Mucosa of stomach (tissue), 1 donor: ENCODE results near the gene DXO.
"Not testable (repeated sequence)": the region's sequence is repeated elsewhere in the genome, so short reads cannot be mapped to it uniquely, and the experiment has no call there.

Source experiments
- H3K27me3 ChIP-seq: one replicate; pipeline ENCODE4 v1.7.0; 2013; ENCODE audit warnings: mild to moderate bottlenecking, low read length; ENCODE audit not compliant: control insufficient read depth, insufficient read depth
- H3K36me3 ChIP-seq: one replicate; pipeline ENCODE4 v1.7.0; 2013; ENCODE audit warnings: low read length; ENCODE audit not compliant: control insufficient read depth, insufficient read depth
- H3K4me1 ChIP-seq: one replicate; pipeline ENCODE4 v1.7.0; 2013; ENCODE audit warnings: mild to moderate bottlenecking, low read length; ENCODE audit not compliant: control insufficient read depth, insufficient read depth
- H3K4me3 ChIP-seq: one replicate; pipeline ENCODE4 v1.7.0; 2013; ENCODE audit warnings: low read length
- H3K9ac ChIP-seq: one replicate; pipeline ENCODE4 v1.7.0; 2013; ENCODE audit warnings: mild to moderate bottlenecking, low read length, moderate library complexity
- H3K9me3 ChIP-seq: one replicate; pipeline ENCODE4 v1.7.0; 2013; ENCODE audit warnings: mild to moderate bottlenecking, low read length, moderate library complexity; ENCODE audit not compliant: control insufficient read depth
- donor health status: Pancreatic carcinoma.

Gene DXO

DNA sequence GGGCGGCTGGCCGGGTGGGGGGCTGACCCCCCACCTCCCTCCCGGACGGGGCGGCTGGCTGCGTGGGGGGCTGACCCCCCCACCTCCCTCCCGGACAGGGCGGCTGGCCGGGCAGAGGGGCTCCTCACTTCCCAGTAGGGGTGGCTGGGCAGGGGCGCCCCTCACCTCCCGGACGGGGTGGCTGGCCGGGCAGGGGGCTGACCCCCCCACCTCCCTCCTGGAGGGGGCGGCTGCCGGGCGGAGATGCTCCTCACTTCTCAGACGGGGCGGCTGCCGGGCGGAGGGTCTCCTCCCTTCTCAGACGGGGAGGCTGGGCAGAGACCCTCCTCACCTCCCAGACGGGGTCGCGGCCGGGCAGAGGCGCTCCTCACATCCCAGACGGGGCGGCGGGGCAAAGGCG is 4.1 kb upstream of the DXO start:
- not testable (repeated sequence) for H3K27me3 ChIP-seq, H3K9ac ChIP-seq, H3K9me3 ChIP-seq, H3K36me3 ChIP-seq, H3K4me3 ChIP-seq
- H3K4me1 ChIP-seq, result peaks cover 13% of the 10 kb centered on the region

DNA sequence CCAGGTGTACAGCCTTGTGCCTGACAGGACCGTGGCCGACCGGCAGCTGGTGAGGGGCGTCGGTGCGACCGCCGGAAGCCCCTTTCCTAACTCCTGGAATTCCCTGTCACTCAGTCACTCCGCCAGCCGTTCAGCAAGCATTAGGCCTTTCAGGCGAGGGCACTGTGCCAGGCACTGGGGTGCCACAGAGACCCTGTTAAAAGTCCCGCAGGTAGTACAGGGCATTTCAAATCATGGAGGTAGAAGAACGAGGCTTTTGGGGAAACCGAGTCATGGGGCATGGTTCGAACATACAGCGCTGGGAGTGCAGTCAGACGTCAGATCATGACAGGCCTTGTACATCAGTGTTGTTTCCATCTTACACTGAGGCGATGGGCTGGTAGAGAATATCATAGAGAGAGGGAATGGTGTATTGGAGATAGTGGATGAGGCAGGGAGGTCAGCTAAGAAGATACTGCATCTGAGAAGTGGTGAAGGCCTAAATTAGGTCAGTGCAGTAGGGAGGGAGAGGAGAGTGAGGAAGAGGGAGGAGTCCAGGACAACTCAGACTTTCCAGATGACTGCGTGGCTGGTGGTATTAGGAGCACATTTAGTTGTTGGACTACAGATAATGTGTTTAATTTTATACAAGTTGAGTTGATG is 892 bp upstream of the DXO start:
- no peaks in the 10 kb centered on the region for H3K9me3 ChIP-seq
- peak overlapping the region; percentile 94 for H3K9ac ChIP-seq
- H3K4me1 ChIP-seq, result peaks cover 20% of the 10 kb centered on the region
- peaks cover 3% of the 10 kb centered on the region for H3K36me3 ChIP-seq
- H3K4me3 ChIP-seq, result peak overlapping the region; percentile 59
- H3K27me3 ChIP-seq, result no peaks in the 10 kb centered on the region

DNA sequence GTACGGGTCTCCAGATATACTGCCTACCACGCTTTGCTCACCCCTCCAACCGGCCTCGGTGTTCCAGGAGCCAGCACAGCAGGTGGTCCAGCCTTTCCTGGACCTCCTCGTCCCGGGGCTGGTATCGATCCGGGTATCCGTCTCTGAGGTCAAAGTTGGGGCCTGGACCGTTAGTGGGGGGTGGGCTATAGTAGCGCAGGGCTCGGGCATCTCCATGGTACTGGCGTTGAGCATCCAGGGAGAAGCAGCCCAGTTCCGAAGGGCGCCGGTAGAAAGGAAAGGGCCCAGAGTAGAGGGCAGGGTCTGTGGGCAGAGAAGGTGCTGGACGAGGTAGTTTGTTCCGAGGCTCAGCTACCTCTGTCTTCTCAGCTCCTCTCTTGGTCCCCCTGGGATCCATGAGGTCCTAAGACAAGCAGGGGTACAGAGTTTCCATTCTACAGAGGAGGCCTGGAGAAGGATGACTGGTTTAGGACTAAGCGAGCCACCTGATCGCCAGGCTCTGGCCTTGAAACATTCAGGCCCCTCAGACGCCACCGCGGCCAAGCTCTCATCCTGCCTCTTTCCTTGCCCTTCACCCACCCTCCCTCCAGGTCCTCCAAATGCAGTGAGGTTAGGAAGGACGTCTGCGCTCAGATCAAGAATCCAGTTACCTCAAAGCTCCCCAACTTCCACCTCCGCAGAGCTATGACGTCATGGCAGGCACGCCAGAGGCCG is 502 bp downstream of the DXO start:
- no peaks in the 10 kb centered on the region for H3K9me3 ChIP-seq
- H3K4me1 ChIP-seq, result peaks cover 20% of the 10 kb centered on the region
- no peaks in the 10 kb centered on the region for H3K27me3 ChIP-seq
- peaks cover 7% of the 10 kb centered on the region for H3K36me3 ChIP-seq
- peak overlapping the region; percentile 94 for H3K9ac ChIP-seq
- H3K4me3 ChIP-seq, result peak overlapping the region; percentile 59

DNA sequence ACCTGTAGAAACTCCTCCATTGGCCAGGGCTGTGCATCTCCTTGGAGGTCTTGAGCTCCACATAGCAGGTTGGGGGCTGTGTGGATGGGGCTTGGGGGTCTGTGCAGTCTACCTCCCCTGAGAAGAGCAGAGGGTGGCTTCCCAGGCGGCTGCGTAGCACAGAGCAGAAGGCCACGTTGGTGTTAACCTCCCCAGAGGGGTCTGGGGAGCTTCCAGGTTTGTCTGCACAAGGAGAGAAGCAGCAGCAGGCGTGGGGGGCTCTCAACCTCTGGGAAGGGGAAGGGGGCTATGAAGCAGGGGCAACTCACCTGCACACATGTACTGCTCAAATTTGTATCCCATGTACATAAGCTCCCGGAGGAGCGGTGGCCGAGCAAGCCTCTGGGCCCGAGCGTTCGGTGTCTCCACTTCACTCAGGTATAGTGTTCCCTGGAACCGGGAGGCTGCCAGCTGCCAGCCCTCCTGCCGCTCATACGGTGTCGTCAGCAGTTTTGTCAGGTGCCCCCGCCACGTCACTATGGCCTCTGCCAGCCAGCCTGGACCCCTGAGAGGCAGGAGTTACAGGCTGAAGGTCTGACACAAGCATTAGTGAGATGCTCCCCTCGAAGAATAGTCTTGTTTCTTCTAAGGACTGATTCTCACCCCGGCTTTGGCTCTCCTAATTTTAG is 1.2 kb downstream of the DXO start:
- Histone ChIP-seq H3K9ac (peak overlapping the region; percentile 94), H3K36me3 (peaks cover 7% of the 10 kb centered on the region), H3K4me3 (peak overlapping the region; percentile 59), H3K27me3 (no peaks in the 10 kb centered on the region), H3K9me3 (no peaks in the 10 kb centered on the region), H3K4me1 (peaks cover 20% of the 10 kb centered on the region)

DNA sequence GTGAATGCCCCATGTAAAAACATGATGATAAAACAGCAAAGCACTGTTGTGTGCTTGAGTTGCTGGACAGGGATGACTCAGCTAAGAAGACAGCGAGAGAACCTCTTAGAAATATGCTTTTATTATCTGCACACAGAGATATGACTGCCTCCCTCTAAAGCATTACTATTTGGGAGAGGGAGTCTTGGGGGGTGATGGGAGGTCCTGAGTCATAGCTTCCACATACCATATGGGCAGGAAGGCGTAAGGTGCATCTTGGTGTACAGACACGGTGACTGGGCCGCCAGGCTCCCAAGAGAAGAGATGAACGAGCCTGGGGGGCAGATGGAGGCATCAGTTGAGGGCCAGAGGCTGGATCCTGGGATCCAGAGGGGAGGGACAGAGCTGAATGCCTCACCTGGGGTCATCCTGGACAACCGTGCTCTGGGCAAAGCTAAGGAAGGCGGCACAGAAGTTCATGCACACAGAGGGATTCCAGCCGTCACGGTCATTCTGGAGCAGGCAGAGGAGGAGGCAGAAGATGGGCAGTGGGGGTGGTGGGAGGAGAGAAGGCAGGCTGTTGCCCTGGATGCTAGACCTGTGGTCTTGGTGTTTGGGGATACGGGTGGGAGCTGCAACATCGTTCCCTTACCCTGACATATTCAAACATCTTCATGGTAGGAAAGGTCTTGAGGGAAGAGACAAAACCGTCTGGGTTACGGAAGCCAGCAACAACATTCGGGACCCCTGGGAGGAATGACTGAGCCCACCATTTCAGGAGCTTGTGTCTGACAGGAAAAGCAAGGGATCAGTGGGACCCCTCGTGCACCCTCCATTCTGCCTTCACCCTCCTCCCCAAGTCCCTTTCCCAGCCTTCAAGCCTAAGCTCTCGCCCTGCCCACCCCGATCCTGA is 2.0 kb downstream of the DXO start:
- H3K9ac ChIP-seq, result no peak overlapping the region
- no peaks in the 10 kb centered on the region for H3K9me3 ChIP-seq
- H3K4me3 ChIP-seq, result no peak overlapping the region
- H3K27me3 ChIP-seq, result no peaks in the 10 kb centered on the region
- H3K36me3 ChIP-seq, result peaks cover 7% of the 10 kb centered on the region
- peaks cover 20% of the 10 kb centered on the region for H3K4me1 ChIP-seq

DNA sequence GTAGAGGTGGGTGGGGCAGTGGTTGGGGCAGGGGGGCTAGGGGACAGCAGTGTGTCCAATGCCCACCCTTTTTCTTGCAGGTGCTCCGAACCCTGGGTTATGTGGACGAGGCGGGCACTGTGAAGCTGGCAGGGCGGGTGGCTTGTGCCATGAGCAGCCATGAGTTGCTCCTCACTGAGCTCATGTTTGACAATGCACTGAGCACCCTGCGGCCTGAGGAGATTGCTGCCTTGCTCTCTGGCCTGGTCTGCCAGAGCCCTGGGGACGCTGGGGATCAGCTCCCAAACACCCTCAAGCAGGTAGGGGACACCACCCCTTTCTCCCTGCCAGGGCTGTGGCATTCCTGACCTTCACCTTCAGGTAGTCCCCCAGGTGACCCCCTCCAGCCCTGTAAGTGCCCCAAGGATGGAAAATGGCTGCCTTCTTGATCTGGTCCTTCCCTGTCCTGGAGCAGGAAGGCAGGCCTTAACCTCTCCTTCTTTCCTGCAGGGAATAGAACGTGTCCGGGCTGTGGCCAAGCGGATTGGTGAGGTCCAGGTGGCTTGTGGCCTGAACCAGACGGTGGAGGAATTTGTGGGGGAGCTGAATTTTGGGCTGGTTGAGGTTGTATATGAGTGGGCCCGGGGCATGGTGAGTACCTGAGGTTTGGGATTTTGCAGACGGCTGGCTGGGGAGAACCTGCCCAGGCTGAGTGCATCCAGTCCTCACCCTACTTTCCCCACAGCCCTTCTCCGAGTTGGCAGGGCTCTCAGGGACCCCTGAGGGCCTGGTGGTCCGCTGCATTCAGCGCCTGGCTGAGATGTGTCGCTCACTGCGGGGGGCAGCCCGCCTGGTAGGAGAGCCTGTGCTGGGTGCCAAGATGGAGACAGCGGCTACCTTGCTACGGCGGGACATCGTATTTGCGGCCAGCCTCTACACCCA is 2.9 kb downstream of the DXO start:
- Histone ChIP-seq H3K9me3 (no peaks in the 10 kb centered on the region), H3K9ac (no peak overlapping the region), H3K36me3 (peaks cover 13% of the 10 kb centered on the region), H3K4me3 (no peak overlapping the region), H3K27me3 (no peaks in the 10 kb centered on the region), H3K4me1 (peaks cover 20% of the 10 kb centered on the region)

DNA sequence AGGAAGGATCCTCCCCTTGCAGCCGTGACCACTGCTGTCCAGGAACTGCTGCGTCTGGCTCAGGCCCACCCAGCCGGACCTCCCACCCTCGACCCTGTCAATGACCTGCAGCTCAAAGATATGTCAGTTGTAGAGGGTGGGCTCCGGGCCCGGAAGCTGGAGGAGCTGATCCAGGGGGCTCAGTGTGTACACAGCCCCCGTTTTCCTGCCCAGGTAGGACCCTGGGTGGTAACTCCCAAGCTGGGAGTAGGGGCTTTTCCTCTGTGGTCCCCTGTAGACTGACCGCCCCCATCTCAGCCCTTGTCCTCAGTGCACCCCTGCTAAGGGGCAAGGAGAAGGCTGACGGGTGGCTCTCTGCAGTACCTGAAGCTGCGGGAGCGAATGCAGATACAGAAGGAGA is 3.6 kb downstream of the DXO start:
- peaks cover 15% of the 10 kb centered on the region for H3K36me3 ChIP-seq
- no peaks in the 10 kb centered on the region for H3K27me3 ChIP-seq
- H3K4me3 ChIP-seq, result no peak overlapping the region
- H3K9ac ChIP-seq, result no peak overlapping the region
- no peaks in the 10 kb centered on the region for H3K9me3 ChIP-seq
- peaks cover 20% of the 10 kb centered on the region for H3K4me1 ChIP-seq

DNA sequence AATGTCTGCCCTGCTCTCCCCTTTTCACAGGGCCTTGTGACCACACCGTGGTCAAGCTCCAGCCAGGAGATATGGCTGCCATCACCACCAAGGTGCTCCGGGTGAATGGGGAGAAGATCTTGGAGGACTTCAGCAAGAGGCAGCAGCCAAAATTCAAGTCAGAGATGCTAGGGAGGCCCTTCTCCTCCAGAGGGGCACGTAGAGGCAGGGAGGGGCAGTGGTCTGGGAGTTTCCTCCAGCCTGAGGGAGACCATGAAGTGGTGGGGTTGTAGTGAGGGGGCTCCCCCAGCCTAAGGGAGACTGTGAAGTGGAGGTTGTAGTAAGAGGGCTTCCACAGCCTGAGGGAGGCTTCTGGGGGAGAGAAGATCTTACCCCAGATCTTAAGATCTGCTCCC is 4.0 kb downstream of the DXO start:
- Histone ChIP-seq H3K9me3 (no peaks in the 10 kb centered on the region), H3K4me1 (peaks cover 17% of the 10 kb centered on the region), H3K9ac (no peak overlapping the region), H3K4me3 (no peak overlapping the region), H3K36me3 (peaks cover 15% of the 10 kb centered on the region), H3K27me3 (no peaks in the 10 kb centered on the region)

DNA sequence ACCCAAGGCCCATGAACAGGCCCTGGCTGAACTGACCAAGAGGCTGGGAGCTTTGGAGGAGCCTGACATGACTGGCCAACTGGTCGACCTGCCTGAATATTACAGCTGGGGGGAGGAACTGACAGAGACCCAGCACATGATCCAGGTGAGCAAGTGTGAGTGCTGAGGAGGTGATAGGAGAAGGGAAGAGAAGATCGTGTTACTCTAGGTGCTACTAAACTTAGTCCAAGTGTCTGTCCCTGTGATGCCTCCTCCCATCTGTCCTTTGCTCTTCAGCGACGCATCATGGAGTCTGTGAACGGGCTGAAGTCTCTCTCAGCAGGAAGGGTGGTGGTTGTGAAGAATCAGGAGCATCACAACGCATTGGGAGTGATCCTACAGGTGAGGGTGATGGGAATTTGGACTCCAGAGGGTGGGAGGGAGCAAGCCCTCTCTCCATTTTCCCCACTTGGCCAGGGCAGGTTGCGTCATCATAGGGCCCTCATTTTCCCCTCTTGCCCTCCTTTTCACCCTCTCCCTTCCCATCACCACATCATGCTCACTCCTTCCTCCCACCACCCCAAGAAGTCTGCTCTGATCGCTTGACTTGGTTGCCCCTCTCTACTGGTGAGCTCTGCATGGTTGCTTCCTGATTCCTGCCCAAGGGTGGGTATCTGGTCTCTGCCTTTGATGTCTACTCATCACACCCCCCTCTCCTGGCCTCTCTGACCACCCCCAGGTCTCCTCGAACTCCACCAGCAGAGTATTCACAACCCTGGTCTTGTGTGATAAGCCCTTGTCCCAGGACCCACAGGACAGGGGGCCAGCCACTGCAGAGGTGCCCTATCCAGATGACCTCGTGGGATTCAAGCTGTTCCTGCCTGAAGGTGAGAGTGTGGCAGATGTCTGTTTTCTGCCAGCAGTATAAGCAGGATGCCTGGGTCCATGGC is 4.7 kb downstream of the DXO start:
- Histone ChIP-seq H3K9ac (no peak overlapping the region), H3K4me3 (no peak overlapping the region), H3K4me1 (peaks cover 11% of the 10 kb centered on the region), H3K36me3 (peaks cover 15% of the 10 kb centered on the region), H3K9me3 (no peaks in the 10 kb centered on the region), H3K27me3 (no peaks in the 10 kb centered on the region)

DNA sequence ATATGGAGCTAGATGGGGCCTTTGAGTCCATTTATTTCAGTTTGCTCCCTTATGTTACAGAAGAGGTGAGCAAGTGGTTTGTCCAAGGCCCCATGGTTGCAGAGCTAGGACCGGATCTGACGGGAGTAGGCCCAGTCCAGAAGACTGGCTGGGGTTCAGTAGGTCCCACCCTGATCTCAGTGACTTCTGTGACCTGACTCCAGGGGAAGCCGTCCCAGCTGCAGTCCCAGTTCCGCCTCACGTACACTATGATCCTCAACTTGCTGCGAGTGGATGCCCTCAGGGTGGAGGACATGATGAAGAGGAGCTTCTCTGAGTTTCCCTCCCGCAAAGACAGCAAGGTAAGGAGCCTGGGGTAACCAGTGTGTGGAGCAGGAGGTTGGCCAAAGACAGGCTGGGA is 5.4 kb downstream of the DXO start:
- Histone ChIP-seq H3K4me3 (no peak overlapping the region), H3K4me1 (peaks cover 11% of the 10 kb centered on the region), H3K36me3 (peaks cover 20% of the 10 kb centered on the region), H3K27me3 (no peaks in the 10 kb centered on the region), H3K9ac (no peak overlapping the region), H3K9me3 (no peaks in the 10 kb centered on the region)
